GM15510 (cell line): ENCODE results near the gene HIP1R.
A peak's percentile ranks its signal among the peaks of the same experiment; 100 is the strongest.

Source experiments
- POLR2A ChIP-seq: IDR thresholded peaks from 3 replicates; pipeline ENCODE4 v1.6.1; 2011; ENCODE audit warnings: borderline replicate concordance; ENCODE audit not compliant: insufficient read length; ENCODE audit errors: extremely low read depth

Gene HIP1R

GRCh38 chr12:122820138-122820537 lies 15.1 kb upstream of the HIP1R start:
- TF ChIP-seq POLR2A: no peak

- TF ChIP-seq POLR2A: peak; percentile 20
Observed at GRCh38 chr12:122820838-122821271, 14.4 kb upstream of the HIP1R start.

GRCh38 chr12:122823429-122823828 lies 11.8 kb upstream of the HIP1R start:
- no peak for TF ChIP-seq POLR2A

GRCh38 chr12:122825773-122826724 lies 9.2 kb upstream of the HIP1R start:
- TF ChIP-seq POLR2A: no peak

GRCh38 chr12:122827258-122827657 lies 8.0 kb upstream of the HIP1R start:
- no peak for TF ChIP-seq POLR2A

- no peak for TF ChIP-seq POLR2A
Observed at GRCh38 chr12:122830517-122831214, 4.6 kb upstream of the HIP1R start.

- TF ChIP-seq POLR2A: no peak
Observed at GRCh38 chr12:122834104-122834920, 945 bp upstream of the HIP1R start.

GRCh38 chr12:122835750-122836026 lies 431 bp downstream of the HIP1R start:
- peak; percentile 1 for TF ChIP-seq POLR2A

GRCh38 chr12:122836027-122836921 lies 1.0 kb downstream of the HIP1R start:
- TF ChIP-seq POLR2A: no peak

- TF ChIP-seq POLR2A: no peak
Observed at GRCh38 chr12:122837306-122838265, 2.3 kb downstream of the HIP1R start.

- no peak for TF ChIP-seq POLR2A
Observed at GRCh38 chr12:122838841-122839240, 3.6 kb downstream of the HIP1R start.

GRCh38 chr12:122839907-122840554 lies 4.8 kb downstream of the HIP1R start:
- TF ChIP-seq POLR2A: no peak
